IMR-90 (cell line): Measurements from ENCODE around the gene DAPL1. TPM values are rescaled to one million over a fixed set of nuclear protein-coding genes. Genes with fewer than 3 reads are reported as not detected.

Experiments
- ATAC-seq: fragments of 200-7000 bp; cut with Tn5 transposase; 2 replicates; pipeline ENCODE4 v1.9.1; 2020; ENCODE audit warnings: low read depth, mild to moderate bottlenecking, moderate library complexity
- BruUV-seq: library from RNA; stranded (reverse); fragments of 400-500 nt; replicated peaks from 2 replicates; lab custom pipeline; 2021; lab: Mats Ljungman, UMichigan
- CTCF ChIA-PET: fragments of 300-600 bp; formaldehyde crosslinking; extraction: SDS; loops from one replicate; lab custom pipeline; 2021; ENCODE audit warnings: antibody characterized with exemption; lab: Yijun Ruan, JAX
- POLR2A ChIA-PET: fragments of 300-600 bp; sonication (Branson Sonifier 250); formaldehyde crosslinking; loops from one replicate; lab custom pipeline; 2022; ENCODE audit warnings: antibody characterized with exemption; ENCODE audit not compliant: unreplicated experiment; lab: Charles Lee
- DNase-seq: peaks from one replicate; pipeline ENCODE4 v3.0.0; 2013
- H2AFZ ChIP-seq: replicated peaks from 2 replicates; pipeline ENCODE3; 2013; ENCODE audit warnings: low read length, mild to moderate bottlenecking; ENCODE audit not compliant: poor library complexity
- H2AK5ac ChIP-seq: 2 replicates; pipeline ENCODE4 v1.6.1; 2013; ENCODE audit warnings: low read depth, low read length, inconsistent platforms
- H2AK9ac ChIP-seq: replicated peaks from 2 replicates; pipeline ENCODE3; 2013; ENCODE audit warnings: mild to moderate bottlenecking, low read depth, low read length, moderate library complexity; ENCODE audit not compliant: poor library complexity
- H2BK120ac ChIP-seq: 2 replicates; pipeline ENCODE4 v1.6.1; 2013; ENCODE audit warnings: low read depth, low read length, inconsistent platforms
- H2BK15ac ChIP-seq: 3 replicates; pipeline ENCODE4 v1.6.1; 2013; ENCODE audit warnings: low read depth, low read length, inconsistent platforms
- H2BK20ac ChIP-seq: 2 replicates; pipeline ENCODE4 v1.6.1; 2013; ENCODE audit warnings: low read depth, mild to moderate bottlenecking, inconsistent platforms, low read length, moderate library complexity
- H2BK5ac ChIP-seq: 2 replicates; pipeline ENCODE4 v1.6.1; 2013; ENCODE audit warnings: mild to moderate bottlenecking, low read depth, low read length, inconsistent platforms; ENCODE audit not compliant: poor library complexity, severe bottlenecking
- H3K14ac ChIP-seq: replicated peaks from 2 replicates; pipeline ENCODE4 v1.6.1; 2013; ENCODE audit warnings: low read depth, low read length, inconsistent platforms
- H3K18ac ChIP-seq: 2 replicates; pipeline ENCODE4 v1.6.1; 2013; ENCODE audit warnings: low read depth, low read length, control low read depth
- H3K23ac ChIP-seq: 2 replicates; pipeline ENCODE4 v1.6.1; 2013; ENCODE audit warnings: low read depth, low read length, inconsistent platforms
- H3K27ac ChIP-seq: 2 replicates; pipeline ENCODE4 v1.5.1; 2013; ENCODE audit warnings: mild to moderate bottlenecking, control low read depth, low read length; ENCODE audit not compliant: insufficient read depth
- H3K27me3 ChIP-seq: 2 replicates; pipeline ENCODE4 v1.6.1; 2013; ENCODE audit warnings: low read length; ENCODE audit not compliant: control insufficient read depth, insufficient read depth
- H3K36me3 ChIP-seq: 2 replicates; pipeline ENCODE4 v1.6.1; 2013; ENCODE audit warnings: low read length, mixed read lengths; ENCODE audit not compliant: control insufficient read depth, insufficient read depth
- H3K4ac ChIP-seq: 2 replicates; pipeline ENCODE4 v1.6.1; 2013; ENCODE audit warnings: low read depth, low read length, inconsistent platforms
- H3K4me1 ChIP-seq: 2 replicates; pipeline ENCODE4 v1.6.1; 2013; ENCODE audit warnings: low read length, mixed read lengths; ENCODE audit not compliant: control insufficient read depth, insufficient read depth
- H3K4me2 ChIP-seq: 2 replicates; pipeline ENCODE4 v1.6.1; 2013; ENCODE audit warnings: low read depth, mild to moderate bottlenecking, control low read depth, low read length, moderate library complexity
- H3K4me3 ChIP-seq: 2 replicates; pipeline ENCODE4 v1.5.1; 2013; ENCODE audit warnings: low read depth, mild to moderate bottlenecking, control low read depth, low read length, moderate library complexity; ENCODE audit not compliant: insufficient read depth
- H3K56ac ChIP-seq: 2 replicates; pipeline ENCODE4 v1.6.1; 2013; ENCODE audit warnings: low read length, inconsistent platforms; ENCODE audit not compliant: insufficient read depth; ENCODE audit errors: extremely low read depth
- H3K79me1 ChIP-seq, 2 experiments: 2 replicates each; pipeline ENCODE4 v1.6.1; 2013; ENCODE audit warnings: low read length in 2 of 2, inconsistent platforms in 1 of 2, low read depth in 1 of 2
- H3K9ac ChIP-seq: 2 replicates; pipeline ENCODE4 v1.6.1; 2013; ENCODE audit warnings: low read depth, low read length, control low read depth
- H3K9me1 ChIP-seq: 2 replicates; pipeline ENCODE4 v1.6.1; 2013; ENCODE audit warnings: low read length, inconsistent platforms; ENCODE audit not compliant: insufficient read depth
- H3K9me3 ChIP-seq: 2 replicates; pipeline ENCODE4 v1.6.1; 2013; ENCODE audit warnings: low read length; ENCODE audit not compliant: control insufficient read depth, insufficient read depth
- H4K20me1 ChIP-seq: 2 replicates; pipeline ENCODE4 v1.6.1; 2013; ENCODE audit warnings: low read length, inconsistent platforms; ENCODE audit not compliant: insufficient read depth
- H4K5ac ChIP-seq: 2 replicates; pipeline ENCODE4 v1.6.1; 2013; ENCODE audit warnings: mild to moderate bottlenecking, low read depth, low read length, control low read depth
- H4K8ac ChIP-seq, 2 experiments: 2 replicates each; pipeline ENCODE4 v1.6.1; 2013; ENCODE audit warnings: low read depth in 2 of 2, low read length in 2 of 2, control low read depth in 1 of 2, inconsistent platforms in 1 of 2
- H4K91ac ChIP-seq: 2 replicates; pipeline ENCODE4 v1.6.1; 2013; ENCODE audit warnings: low read depth, low read length, inconsistent platforms; ENCODE audit not compliant: insufficient read depth
- BHLHE40 ChIP-seq: fragments of 150-350 bp; IDR thresholded peaks from 2 replicates; pipeline ENCODE4 v1.6.1; 2016; ENCODE audit warnings: mild to moderate bottlenecking, low read depth, low read length
- CEBPB ChIP-seq: IDR thresholded peaks from 2 replicates; pipeline ENCODE4 v1.6.1; 2012; ENCODE audit warnings: low read depth, low read length, improper control_type of control experiment
- CHD1 ChIP-seq: IDR thresholded peaks from 2 replicates; pipeline ENCODE4 v1.6.1; 2012; ENCODE audit warnings: low read depth, low read length, improper control_type of control experiment
- ELK1 ChIP-seq: fragments of 150-350 bp; IDR thresholded peaks from 2 replicates; pipeline ENCODE4 v1.6.1; 2016; ENCODE audit warnings: low read depth, mild to moderate bottlenecking, low read length, moderate library complexity, borderline replicate concordance
- MAFK ChIP-seq: IDR thresholded peaks from 2 replicates; pipeline ENCODE4 v1.6.1; 2012; ENCODE audit warnings: low read depth, low read length, improper control_type of control experiment
- MAZ ChIP-seq: IDR thresholded peaks from 2 replicates; pipeline ENCODE4 v1.6.1; 2012; ENCODE audit warnings: low read depth, mild to moderate bottlenecking, low read length, improper control_type of control experiment, moderate library complexity, borderline replicate concordance
- MXI1 ChIP-seq: IDR thresholded peaks from 2 replicates; pipeline ENCODE4 v1.6.1; 2012; ENCODE audit warnings: low read depth, mild to moderate bottlenecking, low read length, moderate library complexity, borderline replicate concordance
- NFE2L2 ChIP-seq: fragments of 150-350 bp; IDR thresholded peaks from 2 replicates; pipeline ENCODE4 v1.6.1; 2016; ENCODE audit warnings: low read depth, mild to moderate bottlenecking, low read length
- POLR2A ChIP-seq: IDR thresholded peaks from 2 replicates; pipeline ENCODE4 v1.6.1; 2012; ENCODE audit warnings: mild to moderate bottlenecking, low read depth, low read length
- RAD21 ChIP-seq: IDR thresholded peaks from 2 replicates; pipeline ENCODE4 v1.6.1; 2012; ENCODE audit warnings: low read length, improper control_type of control experiment
- RCOR1 ChIP-seq: IDR thresholded peaks from 2 replicates; pipeline ENCODE4 v1.6.1; 2012; ENCODE audit warnings: mild to moderate bottlenecking, low read length, improper control_type of control experiment; ENCODE audit not compliant: insufficient replicate concordance
- RFX5 ChIP-seq: IDR thresholded peaks from 2 replicates; pipeline ENCODE4 v1.8.0; 2012; ENCODE audit warnings: low read depth, mild to moderate bottlenecking, low read length, moderate library complexity
- USF2 ChIP-seq: fragments of 150-350 bp; IDR thresholded peaks from 2 replicates; pipeline ENCODE4 v1.6.1; 2017; ENCODE audit warnings: mild to moderate bottlenecking, antibody characterized with exemption, low read length, low read depth
- WGBS, 2 experiments: methylation state at CpG; one replicate each; pipeline versions ENCODE4 v1.1.5 to v1.1.7; 2013; ENCODE audit warnings: missing lambda C conversion rate in 2 of 2; ENCODE audit not compliant: insufficient read length in 1 of 2; ENCODE audit errors: extremely low coverage in 2 of 2; 5-methylcytosine and 5-hydroxymethylcytosine counted together
- dilution Hi-C: fragments of 300-500 bp; cut with HindIII; formaldehyde crosslinking; loops from one replicate; pipeline ENCODE4 v1.14.3; 2018; ENCODE audit warnings: low sequenced_read_pairs; ENCODE audit not compliant: unreplicated experiment
- in situ Hi-C: fragments of 300-500 bp; cut with MboI; formaldehyde crosslinking; loops from 3 replicates; pipeline ENCODE4 v1.14.3; 2019; ENCODE audit warnings: low sequenced_read_pairs, inconsistent platforms, mixed read lengths
- intact Hi-C: fragments of 100-400 bp; cut with micrococcal nuclease; formaldehyde crosslinking; loops from 2 replicates; pipeline ENCODE4 v1.10.0; 2022
- polyA plus RNA-seq, 3 experiments: library from polyadenylated mRNA; depleted of rRNA; stranded (reverse); fragments of >200 nt; gene quantifications; 2 replicates each; pipeline ENCODE4 v1.2.3, GENCODE V29; 2012; ENCODE audit warnings: low replicate concordance in 1 of 3
- total RNA-seq: library from RNA; depleted of rRNA; stranded (reverse); fragments of >200 nt; gene quantifications from 2 replicates; pipeline ENCODE4 v1.2.3, GENCODE V29; 2012
- TF ChIP-seq, protein P1 (sequence below): conservative IDR thresholded peaks from 2 replicates; pipeline ENCODE4 v1.5.1; 2012; ENCODE audit warnings: mild to moderate bottlenecking, low read depth, low read length, improper control_type of control experiment

DAPL1 gene
- total and polyA plus RNA-seq, 2 of the 4 experiments (the other 2 are of a cell fraction): not detected

- in situ Hi-C loops: no loop called here
Measured at GRCh38 chr2:158788951-158789350, 6.2 kb upstream of the DAPL1 start.

More at GRCh38 chr2:158788951-158789350, 6.2 kb upstream of the DAPL1 start:
- H3K4me2 ChIP-seq: no peak overlapping the region
- no peak overlapping the region for H3K14ac ChIP-seq
- no peaks in the 10 kb centered on the region for H3K9me1 ChIP-seq
- H4K5ac ChIP-seq: no peak overlapping the region
- no peak overlapping the region for H2BK20ac ChIP-seq
- ChIA-PET POLR2A (no interaction called here), CTCF (interaction anchor here (0.7 kb wide), 1 partner anchor 348 kb away, joined by 3 read pairs; no protein-coding TSS in a partner anchor)
- no peak overlapping the region for H2AFZ ChIP-seq
- H3K4me1 ChIP-seq: no peaks in the 10 kb centered on the region
- H2BK15ac ChIP-seq: no peak overlapping the region
- no peak overlapping the region for H2BK120ac ChIP-seq
- no peak overlapping the region for H3K9ac ChIP-seq
- no peak overlapping the region for H4K8ac ChIP-seq
- no peaks in the 10 kb centered on the region for H4K20me1 ChIP-seq
- no peak overlapping the region for H3K4me3 ChIP-seq
- ATAC-seq: no peak
- H3K23ac ChIP-seq: no peak overlapping the region
- no CpG with 5 or more reads among the region's 2 CpGs for WGBS, 2 experiments
- H3K36me3 ChIP-seq: no peaks in the 10 kb centered on the region
- no peak overlapping the region for H3K18ac ChIP-seq
- H3K56ac ChIP-seq: no peak overlapping the region
- H2AK5ac ChIP-seq: no peak overlapping the region
- DNase-seq: no peak
- no TSS peak for BruUV-seq
- no peak for TF ChIP-seq RFX5
- TF ChIP-seq MXI1: no peak
- TF ChIP-seq RCOR1: no peak
- no peak for TF ChIP-seq MAFK
- no peak for TF ChIP-seq NFE2L2
- no peak for TF ChIP-seq CEBPB
- TF ChIP-seq USF2: no peak
- TF ChIP-seq BHLHE40: no peak
- no peak for TF ChIP-seq MAZ
- TF ChIP-seq CHD1: no peak
- TF ChIP-seq RAD21: no peak
- no peak for TF ChIP-seq POLR2A
- TF ChIP-seq, protein P1, sequence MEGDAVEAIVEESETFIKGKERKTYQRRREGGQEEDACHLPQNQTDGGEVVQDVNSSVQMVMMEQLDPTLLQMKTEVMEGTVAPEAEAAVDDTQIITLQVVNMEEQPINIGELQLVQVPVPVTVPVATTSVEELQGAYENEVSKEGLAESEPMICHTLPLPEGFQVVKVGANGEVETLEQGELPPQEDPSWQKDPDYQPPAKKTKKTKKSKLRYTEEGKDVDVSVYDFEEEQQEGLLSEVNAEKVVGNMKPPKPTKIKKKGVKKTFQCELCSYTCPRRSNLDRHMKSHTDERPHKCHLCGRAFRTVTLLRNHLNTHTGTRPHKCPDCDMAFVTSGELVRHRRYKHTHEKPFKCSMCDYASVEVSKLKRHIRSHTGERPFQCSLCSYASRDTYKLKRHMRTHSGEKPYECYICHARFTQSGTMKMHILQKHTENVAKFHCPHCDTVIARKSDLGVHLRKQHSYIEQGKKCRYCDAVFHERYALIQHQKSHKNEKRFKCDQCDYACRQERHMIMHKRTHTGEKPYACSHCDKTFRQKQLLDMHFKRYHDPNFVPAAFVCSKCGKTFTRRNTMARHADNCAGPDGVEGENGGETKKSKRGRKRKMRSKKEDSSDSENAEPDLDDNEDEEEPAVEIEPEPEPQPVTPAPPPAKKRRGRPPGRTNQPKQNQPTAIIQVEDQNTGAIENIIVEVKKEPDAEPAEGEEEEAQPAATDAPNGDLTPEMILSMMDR: no peak
- no peak for TF ChIP-seq ELK1
- no peak overlapping the region for H4K91ac ChIP-seq
- H3K27ac ChIP-seq: no peak overlapping the region
- H2BK5ac ChIP-seq: no peak overlapping the region
- dilution Hi-C loops (no loop called here), intact Hi-C loops (no loop called here)
- no peaks in the 10 kb centered on the region for H3K9me3 ChIP-seq
- H3K79me1 ChIP-seq: no peaks in the 10 kb centered on the region
- no peak overlapping the region for H2AK9ac ChIP-seq
- H3K4ac ChIP-seq: no peak overlapping the region
- peaks cover 2% of the 10 kb centered on the region; the same call in 1 of the 2 replicates for H3K27me3 ChIP-seq
